Fibroblast of lung (primary cell): ENCODE data around the gene FMNL2. TPM values are rescaled to one million over a fixed set of nuclear protein-coding genes. Genes with fewer than 3 reads are reported as not detected.
"Not testable (repeated sequence)": the region's sequence is repeated elsewhere in the genome, so short reads cannot be mapped to it uniquely, and the experiment has no call there.

Source experiments
- DNase-seq, 2 donors: peaks; one replicate each; pipeline versions ENCODE4 v3.0.0 to v3.0.0-alpha.2; 2010; ENCODE audit warnings: low read depth in 2 of 2
- H2AFZ ChIP-seq: 2 replicates; pipeline ENCODE4 v1.5.1; 2012; ENCODE audit warnings: low read length, control low read depth, inconsistent platforms
- H3K27ac ChIP-seq: 2 replicates; pipeline ENCODE4 v1.5.1; 2011; ENCODE audit warnings: low read length, control low read depth; ENCODE audit not compliant: insufficient read depth
- H3K27me3 ChIP-seq: 2 replicates; pipeline ENCODE4 v1.5.1; 2011; ENCODE audit warnings: mild to moderate bottlenecking, low read length; ENCODE audit not compliant: control insufficient read depth, insufficient read depth
- H3K36me3 ChIP-seq: 2 replicates; pipeline ENCODE4 v1.5.1; 2011; ENCODE audit warnings: low read length; ENCODE audit not compliant: control insufficient read depth, insufficient read depth
- H3K4me1 ChIP-seq: 2 replicates; pipeline ENCODE4 v1.5.1; 2011; ENCODE audit warnings: low read length; ENCODE audit not compliant: control insufficient read depth, insufficient read depth; ENCODE audit errors: extremely low read depth
- H3K4me2 ChIP-seq: 2 replicates; pipeline ENCODE4 v1.5.1; 2011; ENCODE audit warnings: low read length, control low read depth; ENCODE audit not compliant: insufficient read depth; ENCODE audit errors: extremely low read depth
- H3K4me3 ChIP-seq, 4 experiments: fragments of 200-600 bp in 1 of 4; sonication (generic) in 1 of 4; replicated peaks in 1 of 4; 2 replicates each; pipeline ENCODE4 v1.5.1; 2011 to 2016; ENCODE audit warnings: low read length in 4 of 4, low read depth in 3 of 4, mild to moderate bottlenecking in 3 of 4, control low read depth in 2 of 4, inconsistent platforms in 1 of 4, mixed read lengths in 1 of 4; ENCODE audit not compliant: insufficient read depth in 1 of 4; ENCODE audit errors: control extremely low read depth in 1 of 4
- H3K79me2 ChIP-seq: 2 replicates; pipeline ENCODE4 v1.5.1; 2012; ENCODE audit warnings: mild to moderate bottlenecking, low read length, inconsistent platforms; ENCODE audit not compliant: control insufficient read depth, insufficient read depth
- H3K9ac ChIP-seq: 2 replicates; pipeline ENCODE4 v1.5.1; 2011; ENCODE audit warnings: mild to moderate bottlenecking, low read length, control low read depth; ENCODE audit not compliant: insufficient read depth
- H3K9me3 ChIP-seq: 2 replicates; pipeline ENCODE4 v1.5.1; 2012; ENCODE audit warnings: low read depth, low read length; ENCODE audit not compliant: control insufficient read depth, insufficient read depth
- H4K20me1 ChIP-seq: 2 replicates; pipeline ENCODE4 v1.5.1; 2011; ENCODE audit warnings: low read length; ENCODE audit not compliant: control insufficient read depth, insufficient read depth; ENCODE audit errors: extremely low read depth
- EZH2 ChIP-seq: IDR thresholded peaks from 2 replicates; pipeline ENCODE4 v1.5.1; 2012; ENCODE audit warnings: low read length, control low read depth, mild to moderate bottlenecking; ENCODE audit errors: missing control alignments
- polyA plus RNA-seq, 2 donors: library from polyadenylated mRNA; depleted of rRNA in 1 of 2; stranded (reverse) in 1 of 2; unstranded in 1 of 2; fragments of >200 nt; gene quantifications; 2 replicates each; pipeline ENCODE4 v1.2.1, GENCODE V29; 2011 to 2012; ENCODE audit warnings: missing spikeins in 1 of 2
- total RNA-seq: library from RNA; depleted of rRNA; stranded (reverse); fragments of >200 nt; gene quantifications from 2 replicates; pipeline ENCODE4 v1.2.1, GENCODE V29; 2014
- TF ChIP-seq, protein P1 (sequence below), 2 donors: IDR thresholded peaks in 1 of 2; conservative IDR thresholded peaks in 1 of 2; 1 replicate in 1 of 2; 2 replicates in 1 of 2; pipeline ENCODE4 v1.5.1; 2011 to 2012; ENCODE audit warnings: low read length in 2 of 2, control low read depth in 1 of 2, inconsistent platforms in 1 of 2, low read depth in 1 of 2, mild to moderate bottlenecking in 1 of 2

The FMNL2 gene
- total and polyA plus RNA-seq, 2 donors (not counting 1 experiment from before 2014, with no cell fraction given), result 12.0 to 30.2 TPM

DNA sequence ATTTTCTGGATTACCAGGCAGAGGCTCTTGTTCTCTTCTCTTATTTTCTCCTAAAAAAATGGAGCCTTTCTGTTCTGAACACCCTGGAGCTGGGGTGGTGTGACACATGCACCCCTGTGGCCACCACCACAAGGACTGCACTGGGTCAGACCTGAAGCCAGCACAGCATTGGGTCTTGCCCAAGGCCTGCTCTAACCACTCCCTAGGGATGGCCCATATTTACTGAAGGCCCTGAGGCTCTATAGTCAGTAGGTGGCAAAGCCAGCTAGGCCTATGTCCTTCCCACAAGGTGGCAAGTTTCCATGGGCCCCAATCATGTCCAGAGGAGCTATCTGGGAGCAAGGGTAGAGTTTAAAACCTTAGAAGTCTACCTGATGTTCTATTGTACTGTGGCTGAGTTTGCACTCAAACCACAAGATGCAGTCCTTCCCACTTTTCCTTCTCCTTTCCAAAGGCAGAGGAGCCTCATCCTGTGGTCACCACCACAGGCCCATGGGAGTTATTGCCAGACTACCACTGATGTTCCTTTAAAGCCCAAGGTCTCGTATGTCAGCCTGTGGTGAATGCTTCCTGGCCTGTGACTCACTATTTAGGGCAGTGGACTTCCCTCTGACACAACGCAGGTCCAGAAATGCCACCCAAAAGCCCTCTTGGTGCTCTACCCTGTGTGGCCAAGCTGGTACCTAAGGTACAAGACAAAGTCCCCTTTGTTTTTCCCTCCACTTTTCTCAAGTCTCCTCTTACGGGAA lies 15.0 kb upstream of the FMNL2 start:
- Histone ChIP-seq H4K20me1 (no peaks in the 10 kb centered on the region), H3K27ac (no peak overlapping the region), H3K36me3 (no peaks in the 10 kb centered on the region), H3K79me2 (no peaks in the 10 kb centered on the region), H3K4me2 (no peak overlapping the region), H3K9ac (no peak overlapping the region), H3K9me3 (no peaks in the 10 kb centered on the region), H3K4me1 (no peaks in the 10 kb centered on the region), H3K27me3 (no peaks in the 10 kb centered on the region), H3K4me3 (no peak overlapping the region), H2AFZ (no peak overlapping the region)
- TF ChIP-seq, protein P1, sequence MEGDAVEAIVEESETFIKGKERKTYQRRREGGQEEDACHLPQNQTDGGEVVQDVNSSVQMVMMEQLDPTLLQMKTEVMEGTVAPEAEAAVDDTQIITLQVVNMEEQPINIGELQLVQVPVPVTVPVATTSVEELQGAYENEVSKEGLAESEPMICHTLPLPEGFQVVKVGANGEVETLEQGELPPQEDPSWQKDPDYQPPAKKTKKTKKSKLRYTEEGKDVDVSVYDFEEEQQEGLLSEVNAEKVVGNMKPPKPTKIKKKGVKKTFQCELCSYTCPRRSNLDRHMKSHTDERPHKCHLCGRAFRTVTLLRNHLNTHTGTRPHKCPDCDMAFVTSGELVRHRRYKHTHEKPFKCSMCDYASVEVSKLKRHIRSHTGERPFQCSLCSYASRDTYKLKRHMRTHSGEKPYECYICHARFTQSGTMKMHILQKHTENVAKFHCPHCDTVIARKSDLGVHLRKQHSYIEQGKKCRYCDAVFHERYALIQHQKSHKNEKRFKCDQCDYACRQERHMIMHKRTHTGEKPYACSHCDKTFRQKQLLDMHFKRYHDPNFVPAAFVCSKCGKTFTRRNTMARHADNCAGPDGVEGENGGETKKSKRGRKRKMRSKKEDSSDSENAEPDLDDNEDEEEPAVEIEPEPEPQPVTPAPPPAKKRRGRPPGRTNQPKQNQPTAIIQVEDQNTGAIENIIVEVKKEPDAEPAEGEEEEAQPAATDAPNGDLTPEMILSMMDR (conservative IDR thresholded peaks at IDR 0.05 in 1 of 2, IDR thresholded peaks at IDR 0.05 in 1 of 2; ENCODE audit: low read depth in 1 of 2, low read length in 2 of 2), result no peak
- TF ChIP-seq EZH2, result no peak
- DNase-seq, result peak; percentile 9 to 45

- no peak for DNase-seq
- Histone ChIP-seq H3K9ac (no peak overlapping the region), H3K9me3 (no peaks in the 10 kb centered on the region), H3K27ac (no peak overlapping the region), H3K4me3 (no peak overlapping the region), H3K36me3 (no peaks in the 10 kb centered on the region), H3K27me3 (no peaks in the 10 kb centered on the region), H3K79me2 (no peaks in the 10 kb centered on the region), H4K20me1 (no peaks in the 10 kb centered on the region), H3K4me2 (no peak overlapping the region), H2AFZ (no peak overlapping the region), H3K4me1 (no peaks in the 10 kb centered on the region)
- no peak for TF ChIP-seq EZH2
- TF ChIP-seq, protein P1 (conservative IDR thresholded peaks at IDR 0.05 in 1 of 2, IDR thresholded peaks at IDR 0.05 in 1 of 2; ENCODE audit: low read depth in 1 of 2, low read length in 2 of 2), result no peak
Measured at GRCh38 chr2:152320814-152321213, 14.2 kb upstream of the FMNL2 start.

DNA sequence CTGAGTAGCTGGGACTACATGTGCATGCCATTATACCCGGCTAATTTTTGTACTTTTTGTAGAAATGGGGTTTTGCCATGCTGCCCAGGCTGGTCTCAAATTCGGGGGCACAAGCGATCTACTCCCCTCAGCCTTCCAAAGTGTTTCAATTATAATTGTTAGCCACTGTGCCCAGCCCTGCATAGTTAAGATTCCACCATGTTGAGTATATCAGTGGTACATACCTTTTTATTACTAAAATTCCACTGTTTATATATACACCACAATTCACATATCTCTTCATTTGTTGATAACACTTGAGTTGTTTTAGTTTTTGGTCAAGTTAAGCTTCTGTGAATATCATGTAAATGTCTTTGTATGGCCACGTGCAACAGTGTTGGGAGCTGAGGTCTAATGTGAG lies 12.8 kb upstream of the FMNL2 start:
- H3K4me1 ChIP-seq, result no peaks in the 10 kb centered on the region
- H3K79me2 ChIP-seq, result no peaks in the 10 kb centered on the region
- H3K9ac ChIP-seq, result no peak overlapping the region
- no peak overlapping the region for H3K4me3 ChIP-seq
- no peak overlapping the region for H3K4me2 ChIP-seq
- no peak overlapping the region for H3K27ac ChIP-seq
- peak in 1 of 2 donors; percentile 8 for DNase-seq
- no peaks in the 10 kb centered on the region for H4K20me1 ChIP-seq
- no peak overlapping the region for H2AFZ ChIP-seq
- H3K27me3 ChIP-seq, result no peaks in the 10 kb centered on the region
- H3K9me3 ChIP-seq, result no peaks in the 10 kb centered on the region
- no peak for TF ChIP-seq EZH2
- TF ChIP-seq, protein P1 (conservative IDR thresholded peaks at IDR 0.05 in 1 of 2, IDR thresholded peaks at IDR 0.05 in 1 of 2; ENCODE audit: low read depth in 1 of 2, low read length in 2 of 2), result no peak
- no peaks in the 10 kb centered on the region for H3K36me3 ChIP-seq

DNA sequence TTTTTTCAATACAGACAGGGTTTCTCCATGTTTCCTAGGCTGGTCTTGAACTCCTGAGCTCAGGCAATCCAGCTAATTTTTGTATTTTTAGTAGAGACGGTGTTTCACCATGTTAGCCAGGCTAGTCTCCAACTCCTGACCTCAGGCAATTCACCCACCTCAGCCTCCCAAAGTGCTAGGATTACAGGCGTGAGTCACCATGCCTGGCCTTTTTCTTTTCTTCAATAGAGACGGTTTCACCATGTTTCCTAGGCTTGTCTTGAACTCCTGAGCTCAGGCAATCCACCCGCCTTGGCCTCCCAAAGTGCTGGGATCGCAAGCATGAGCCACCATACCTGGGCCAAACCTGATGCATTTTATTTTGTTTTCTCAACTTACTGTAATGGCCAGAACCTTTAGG lies 9.8 kb upstream of the FMNL2 start:
- H2AFZ ChIP-seq, H3K79me2 ChIP-seq, DNase-seq, H3K9me3 ChIP-seq, H3K27ac ChIP-seq, H3K9ac ChIP-seq, H3K4me2 ChIP-seq, H4K20me1 ChIP-seq, H3K4me3 ChIP-seq, H3K36me3 ChIP-seq, H3K27me3 ChIP-seq, H3K4me1 ChIP-seq: not testable (repeated sequence)
